ENCODE results near the gene TMEM208. TPM values are rescaled to one million over a fixed set of nuclear protein-coding genes. Genes with fewer than 3 reads are reported as not detected.

The TMEM208 gene
- total RNA-seq, 4 donors from 2014 or later, result 24.4 to 36.0 (median 31.7) TPM

DNA sequence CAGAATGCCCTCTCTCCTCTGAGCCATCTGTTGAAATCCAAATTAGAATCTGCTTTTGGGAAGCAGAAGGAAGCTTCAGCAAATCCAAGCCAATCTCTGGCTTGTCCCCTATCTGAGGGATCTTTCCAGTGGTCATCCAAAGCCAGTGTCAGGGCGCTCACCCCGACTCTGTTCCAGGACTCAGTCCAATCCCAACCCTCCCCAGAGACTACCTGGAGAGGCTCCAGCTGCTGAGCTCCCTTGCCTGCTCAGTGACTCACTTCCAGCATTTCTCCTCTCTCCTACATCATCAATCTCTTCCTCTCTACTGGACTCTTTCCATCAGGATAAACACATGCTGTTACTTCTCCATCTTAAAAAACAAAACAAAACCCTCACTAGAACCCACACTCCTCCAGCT lies 45.6 kb upstream of the TMEM208 start:
- H3K4me1 ChIP-seq, result peaks cover 42 to 90% (median 64%) of the 10 kb centered on the region in 3 donors
- H3K9me3 ChIP-seq, result no peaks in the 10 kb centered on the region
- DNase-seq, result no peak
- H3K27me3 ChIP-seq, result no peaks in the 10 kb centered on the region
- H3K27ac ChIP-seq, result peak overlapping the region; percentile 16 to 90 (median 75)
- peaks cover 0 to 2% (median 0%) of the 10 kb centered on the region in 3 donors for H3K36me3 ChIP-seq
- intact Hi-C loops (cut with DNase I), result no loop called here
- TF ChIP-seq POLR2A (IDR thresholded peaks at IDR 0.05), result no peak
- TF ChIP-seq, protein P1, sequence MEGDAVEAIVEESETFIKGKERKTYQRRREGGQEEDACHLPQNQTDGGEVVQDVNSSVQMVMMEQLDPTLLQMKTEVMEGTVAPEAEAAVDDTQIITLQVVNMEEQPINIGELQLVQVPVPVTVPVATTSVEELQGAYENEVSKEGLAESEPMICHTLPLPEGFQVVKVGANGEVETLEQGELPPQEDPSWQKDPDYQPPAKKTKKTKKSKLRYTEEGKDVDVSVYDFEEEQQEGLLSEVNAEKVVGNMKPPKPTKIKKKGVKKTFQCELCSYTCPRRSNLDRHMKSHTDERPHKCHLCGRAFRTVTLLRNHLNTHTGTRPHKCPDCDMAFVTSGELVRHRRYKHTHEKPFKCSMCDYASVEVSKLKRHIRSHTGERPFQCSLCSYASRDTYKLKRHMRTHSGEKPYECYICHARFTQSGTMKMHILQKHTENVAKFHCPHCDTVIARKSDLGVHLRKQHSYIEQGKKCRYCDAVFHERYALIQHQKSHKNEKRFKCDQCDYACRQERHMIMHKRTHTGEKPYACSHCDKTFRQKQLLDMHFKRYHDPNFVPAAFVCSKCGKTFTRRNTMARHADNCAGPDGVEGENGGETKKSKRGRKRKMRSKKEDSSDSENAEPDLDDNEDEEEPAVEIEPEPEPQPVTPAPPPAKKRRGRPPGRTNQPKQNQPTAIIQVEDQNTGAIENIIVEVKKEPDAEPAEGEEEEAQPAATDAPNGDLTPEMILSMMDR (IDR thresholded peaks at IDR 0.05), result no peak
- 18 to 30% methylated on average over 2 of the region's 2 CpGs for WGBS, 2 donors
- no peak overlapping the region for H3K4me3 ChIP-seq

DNA sequence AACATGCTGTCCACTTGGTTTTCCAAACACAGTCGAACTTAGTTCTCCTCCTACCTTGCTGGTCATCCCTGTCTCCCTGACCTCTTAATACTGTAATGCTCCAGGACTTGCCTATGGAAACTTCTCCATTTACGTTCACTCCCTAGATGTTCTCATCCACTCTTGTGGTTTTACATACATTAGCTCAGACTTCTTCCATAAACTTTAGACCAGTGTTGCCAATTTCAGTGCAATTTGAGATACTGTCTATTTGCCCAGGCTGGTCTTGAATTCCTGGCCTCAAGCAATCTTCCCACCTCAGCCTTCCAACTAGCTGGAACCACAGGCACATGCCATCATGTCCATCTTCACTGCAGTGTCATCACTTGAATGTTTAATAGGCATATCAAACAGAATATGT lies 44.6 kb upstream of the TMEM208 start:
- TF ChIP-seq POLR2A (IDR thresholded peaks at IDR 0.05), result no peak
- TF ChIP-seq, protein P1 (IDR thresholded peaks at IDR 0.05), result no peak
- Histone ChIP-seq H3K4me1 (peaks cover 41 to 81% (median 58%) of the 10 kb centered on the region in 3 donors), H3K4me3 (no peak overlapping the region), H3K27me3 (no peaks in the 10 kb centered on the region), H3K9me3 (no peaks in the 10 kb centered on the region), H3K27ac (peak overlapping the region in 3 of 4 donors; percentile 93 to 99 (median 99)), H3K36me3 (no peaks in the 10 kb centered on the region)
- no peak for DNase-seq
- 63 to 80% methylated on average over 2 of the region's 2 CpGs for WGBS, 2 donors
- intact Hi-C loops (cut with DNase I), result no loop called here

DNA sequence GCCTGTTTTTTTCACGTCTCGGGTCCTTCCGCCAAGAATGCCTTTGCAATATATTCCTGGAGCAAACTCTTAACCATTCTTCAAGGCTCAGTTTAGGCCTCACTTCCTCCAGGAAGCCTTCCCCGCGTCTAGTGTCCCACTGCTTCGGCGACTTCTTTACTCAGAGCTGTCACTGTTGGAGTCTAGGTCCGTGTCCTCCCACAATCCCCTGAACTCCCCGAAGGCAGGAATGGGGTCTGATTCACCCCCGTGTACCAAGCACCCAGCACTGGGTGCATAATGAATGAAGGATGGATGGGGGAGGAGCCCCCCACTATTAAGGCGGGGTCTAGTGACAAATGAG lies 43.7 kb upstream of the TMEM208 start:
- H3K27me3 ChIP-seq, result no peaks in the 10 kb centered on the region
- peak overlapping the region; percentile 58 to 94 (median 60) for H3K4me3 ChIP-seq
- no peaks in the 10 kb centered on the region for H3K36me3 ChIP-seq
- H3K27ac ChIP-seq, result peak overlapping the region; percentile 93 to 99 (median 98)
- 7 to 8% methylated on average over 7 to 8 of the region's 11 CpGs for WGBS, 2 donors
- H3K4me1 ChIP-seq, result peaks cover 32 to 71% (median 51%) of the 10 kb centered on the region in 3 donors
- intact Hi-C loops (cut with DNase I), result no loop called here
- DNase-seq, result no peak
- TF ChIP-seq, protein P1 (IDR thresholded peaks at IDR 0.05), result peak in 1 of 6 experiments; percentile 6
- TF ChIP-seq POLR2A (IDR thresholded peaks at IDR 0.05), result no peak
- H3K9me3 ChIP-seq, result no peaks in the 10 kb centered on the region

DNA sequence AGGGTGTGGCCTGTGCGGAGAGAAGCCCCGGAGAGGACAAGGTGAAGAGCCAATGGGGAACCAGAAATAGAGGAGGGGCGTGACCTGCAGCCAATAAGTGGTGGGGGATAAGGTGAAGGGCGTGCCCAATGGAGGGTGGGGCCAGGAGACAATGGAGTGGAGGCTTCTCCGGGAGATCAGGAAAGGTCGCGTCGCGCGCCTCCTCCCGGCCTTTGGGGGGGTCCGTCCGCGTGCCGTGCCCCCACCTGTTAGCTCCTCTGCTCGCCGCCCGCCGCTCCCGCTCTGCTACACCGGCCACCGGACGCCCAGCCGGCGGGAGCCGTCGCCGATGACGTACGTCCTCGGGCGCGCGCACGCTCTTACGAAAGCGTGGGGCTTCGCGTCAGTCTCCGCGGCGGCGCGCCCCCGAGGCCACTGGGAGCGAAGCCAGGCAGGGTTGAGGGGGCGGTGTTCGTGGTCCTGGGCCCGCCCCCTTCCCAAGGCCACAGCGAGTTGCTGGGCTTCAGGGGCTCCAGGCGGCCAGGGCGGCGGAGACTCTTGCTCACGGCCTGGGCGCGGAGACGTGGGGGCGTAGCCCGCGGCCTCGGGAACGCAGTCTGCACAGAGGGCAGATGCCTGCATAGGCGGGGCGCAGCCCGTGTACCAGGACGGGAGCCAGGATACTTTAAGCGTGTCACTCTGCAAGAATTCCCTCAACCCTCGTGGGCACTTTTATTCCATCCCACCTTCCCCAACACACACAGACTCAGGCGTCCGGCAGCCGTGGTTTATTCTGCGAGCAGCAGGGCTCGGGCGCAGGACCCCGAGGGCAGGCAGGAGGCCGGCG lies 43.1 kb upstream of the TMEM208 start, which contains the start of gene MATCAP1:
Gene MATCAP1 (minus strand): TSS at position 337 of the 826 bp plus-strand sequence. CDS start 3,353 bp downstream, outside the sequence.
- intact Hi-C loops (cut with DNase I), result no loop called here
- peak; percentile 76 for DNase-seq
- H3K9me3 ChIP-seq, result no peaks in the 10 kb centered on the region

More for the DNA sequence above, 43.1 kb upstream of the TMEM208 start, which contains the start of gene MATCAP1:
- WGBS, 2 donors, result 0 to 4% methylated on average over 6 to 8 of the region's 77 CpGs
- TF ChIP-seq, protein P1 (IDR thresholded peaks at IDR 0.05), result peak in 1 of 6 experiments; percentile 7
- TF ChIP-seq POLR2A (IDR thresholded peaks at IDR 0.05), result peak in 2 of 4 donors; percentile 45 to 63
- Histone ChIP-seq H3K4me1 (peaks cover 26 to 65% (median 46%) of the 10 kb centered on the region in 3 donors), H3K4me3 (peak within 1 kb of the TSS; percentile 58 to 94 (median 60)), H3K27me3 (no peaks in the 10 kb centered on the region), H3K27ac (peak within 1 kb of the TSS; percentile 93 to 99 (median 98)), H3K36me3 (no peaks in the 10 kb centered on the region)

All from esophagus squamous epithelium (tissue), 5 donors.